NCI-H69 (cell line): ENCODE measurements around the gene DES.
A peak's percentile ranks its signal among the peaks of the same experiment; 100 is the strongest.

ENCODE experiments used
- DNase-seq: peaks from one replicate; lab custom pipeline; 2025; lab: John Stamatoyannopoulos, UW

The DES gene

GRCh38 chr2:219453671-219454590 is 35.8 kb downstream of the DES start:
- peak; percentile 87 for DNase-seq

- no peak for DNase-seq
Observed at GRCh38 chr2:219455581-219455980, 37.4 kb downstream of the DES start.

GRCh38 chr2:219457784-219458369 is 39.7 kb downstream of the DES start:
- no peak for DNase-seq

GRCh38 chr2:219458996-219459395 is 40.8 kb downstream of the DES start:
- no peak for DNase-seq

- DNase-seq: peak; percentile 46
Observed at GRCh38 chr2:219459460-219460311, 41.5 kb downstream of the DES start.

- peak; percentile 28 for DNase-seq
Observed at GRCh38 chr2:219460424-219460926, 42.3 kb downstream of the DES start.

GRCh38 chr2:219461047-219461514 is 42.9 kb downstream of the DES start:
- no peak for DNase-seq

- no peak for DNase-seq
Observed at GRCh38 chr2:219461669-219462068, 43.5 kb downstream of the DES start.

- no peak for DNase-seq
Observed at GRCh38 chr2:219462349-219462748, 44.2 kb downstream of the DES start.

GRCh38 chr2:219464286-219465032 is 46.3 kb downstream of the DES start:
- no peak for DNase-seq

- no peak for DNase-seq
Observed at GRCh38 chr2:219465659-219466561, 47.7 kb downstream of the DES start.

GRCh38 chr2:219466816-219467735 is 48.9 kb downstream of the DES start:
- no peak for DNase-seq

GRCh38 chr2:219467736-219468075 is 49.5 kb downstream of the DES start:
- DNase-seq: no peak

GRCh38 chr2:219468410-219469185 is 50.4 kb downstream of the DES start:
- DNase-seq: no peak

- no peak for DNase-seq
Observed at GRCh38 chr2:219469186-219469724, 51.1 kb downstream of the DES start.

- no peak for DNase-seq
Observed at GRCh38 chr2:219470429-219470828, 52.3 kb downstream of the DES start.

- no peak for DNase-seq
Observed at GRCh38 chr2:219471476-219472371, 53.5 kb downstream of the DES start.
